Measurements from ENCODE around the gene NAGK.

DNA sequence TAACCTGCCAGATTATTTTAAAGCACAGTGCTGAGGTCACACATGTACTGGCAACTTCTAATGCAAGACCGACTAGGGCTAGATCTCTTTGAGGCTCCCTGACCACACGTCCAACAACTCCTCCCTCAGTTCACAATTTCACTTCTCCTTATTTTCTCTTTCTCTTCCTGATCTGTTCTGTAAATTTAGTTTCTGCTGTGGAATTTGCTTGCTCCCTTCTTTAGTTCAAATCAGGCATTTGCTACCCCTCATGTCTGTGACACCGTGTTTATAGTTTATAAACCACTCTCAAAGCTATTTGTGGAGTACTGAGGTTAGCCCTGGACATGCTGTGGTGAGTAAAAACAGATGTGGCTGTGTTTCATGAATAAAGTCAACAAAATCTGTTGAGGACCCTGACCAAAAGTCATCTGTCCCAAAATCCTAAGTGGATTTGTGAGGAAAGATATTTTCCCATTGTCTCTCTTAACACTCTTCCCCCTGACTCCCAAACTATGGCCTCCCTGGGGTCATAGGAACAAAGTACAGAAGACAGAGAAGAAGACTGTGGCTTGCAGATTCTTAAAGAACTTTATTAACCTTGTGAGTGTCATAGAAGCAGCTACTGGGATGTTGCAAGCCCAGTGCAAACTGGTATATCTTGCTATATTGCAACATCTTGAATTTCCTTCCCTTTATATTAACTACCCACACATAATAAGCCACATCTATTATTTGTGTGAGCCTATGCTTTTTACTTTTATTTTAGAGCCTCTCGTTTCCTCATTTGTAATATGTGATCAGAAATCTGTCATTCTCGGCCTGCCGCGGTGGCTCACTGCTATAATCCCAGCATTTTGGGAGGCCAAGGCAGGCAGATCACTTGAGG is 3.5 kb upstream of the NAGK start:
- TF ChIP-seq, protein P1, sequence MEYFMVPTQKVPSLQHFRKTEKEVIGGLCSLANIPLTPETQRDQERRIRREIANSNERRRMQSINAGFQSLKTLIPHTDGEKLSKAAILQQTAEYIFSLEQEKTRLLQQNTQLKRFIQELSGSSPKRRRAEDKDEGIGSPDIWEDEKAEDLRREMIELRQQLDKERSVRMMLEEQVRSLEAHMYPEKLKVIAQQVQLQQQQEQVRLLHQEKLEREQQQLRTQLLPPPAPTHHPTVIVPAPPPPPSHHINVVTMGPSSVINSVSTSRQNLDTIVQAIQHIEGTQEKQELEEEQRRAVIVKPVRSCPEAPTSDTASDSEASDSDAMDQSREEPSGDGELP (CRISPR knock-in tag; IDR thresholded peaks at IDR 0.05; ENCODE audit: borderline replicate concordance) = no peak
- no peak for TF ChIP-seq SNRNP70 (optimal IDR thresholded peaks at IDR 0.05; ENCODE audit: low read depth, low read length)
- no peak for TF ChIP-seq POLR2A (conservative IDR thresholded peaks at IDR 0.05)

Data from K562 (cell line).